Keratinocyte (primary cell): ENCODE data around the gene MAGI1. TPM values are rescaled to one million over a fixed set of nuclear protein-coding genes. Genes with fewer than 3 reads are reported as not detected.

Experiments used
- DNase-seq: peaks from one replicate; pipeline ENCODE4 v3.0.0-alpha.2; 2011; ENCODE audit warnings: low read depth, missing footprints, low spot score
- FAIRE-seq: peaks from 2 replicates; lab custom pipeline; 2011; peaks lifted over from hg19 to GRCh38; lab: Jason Lieb, UNC
- H2AFZ ChIP-seq: 2 replicates; pipeline ENCODE4 v1.6.0; 2012; ENCODE audit warnings: low read length, control low read depth, inconsistent platforms; ENCODE audit not compliant: control insufficient read depth
- H3K27ac ChIP-seq: 2 replicates; pipeline ENCODE4 v1.5.1; 2011; ENCODE audit warnings: low read length; ENCODE audit not compliant: control insufficient read depth, insufficient read depth
- H3K27me3 ChIP-seq: 3 replicates; pipeline ENCODE4 v1.6.0; 2011; ENCODE audit warnings: low read length; ENCODE audit not compliant: control insufficient read depth, insufficient read depth; ENCODE audit errors: extremely low read depth
- H3K36me3 ChIP-seq, 2 experiments: 2 replicates in 1 of 2; 3 replicates in 1 of 2; pipeline ENCODE4 v1.5.1; 2011; ENCODE audit warnings: low read length in 2 of 2, mild to moderate bottlenecking in 1 of 2; ENCODE audit not compliant: control insufficient read depth in 2 of 2, insufficient read depth in 2 of 2; ENCODE audit errors: extremely low read depth in 1 of 2
- H3K4me1 ChIP-seq: 3 replicates; pipeline ENCODE4 v1.5.1; 2011; ENCODE audit warnings: low read length; ENCODE audit not compliant: control insufficient read depth, insufficient read depth; ENCODE audit errors: extremely low read depth
- H3K4me2 ChIP-seq: 3 replicates; pipeline ENCODE4 v1.6.0; 2011; ENCODE audit warnings: low read depth, low read length; ENCODE audit not compliant: control insufficient read depth, insufficient read depth; ENCODE audit errors: extremely low read depth
- H3K4me3 ChIP-seq, 3 experiments: fragments of 200-600 bp in 1 of 3; sonication (generic) in 1 of 3; 2 replicates in 2 of 3; 3 replicates in 1 of 3; pipeline ENCODE4 v1.5.1; 2011 to 2016; ENCODE audit warnings: low read length in 3 of 3, mild to moderate bottlenecking in 3 of 3, control low read depth in 2 of 3, inconsistent platforms in 1 of 3, low read depth in 1 of 3, mixed read lengths in 1 of 3, mixed run types in 1 of 3, moderate library complexity in 1 of 3; ENCODE audit not compliant: control insufficient read depth in 2 of 3, insufficient read depth in 2 of 3; ENCODE audit errors: extremely low read depth in 1 of 3
- H3K79me2 ChIP-seq: 2 replicates; pipeline ENCODE4 v1.6.0; 2012; ENCODE audit warnings: low read length; ENCODE audit not compliant: control insufficient read depth, insufficient read depth
- H3K9ac ChIP-seq: 3 replicates; pipeline ENCODE4 v1.6.0; 2011; ENCODE audit warnings: low read length; ENCODE audit not compliant: control insufficient read depth, insufficient read depth; ENCODE audit errors: extremely low read depth
- H3K9me1 ChIP-seq: 3 replicates; pipeline ENCODE4 v1.6.0; 2011; ENCODE audit warnings: low read length; ENCODE audit not compliant: control insufficient read depth, insufficient read depth; ENCODE audit errors: extremely low read depth
- H3K9me3 ChIP-seq: 2 replicates; pipeline ENCODE4 v1.5.1; 2012; ENCODE audit warnings: low read depth, low read length; ENCODE audit not compliant: control insufficient read depth
- H4K20me1 ChIP-seq: 3 replicates; pipeline ENCODE4 v1.6.0; 2011; ENCODE audit warnings: low read length; ENCODE audit not compliant: control insufficient read depth, insufficient read depth; ENCODE audit errors: extremely low read depth
- CTCF ChIP-seq, 3 experiments: IDR thresholded peaks in 1 of 3; conservative IDR thresholded peaks in 1 of 3; optimal IDR thresholded peaks in 1 of 3; 2 replicates in 2 of 3; 3 replicates in 1 of 3; pipeline versions ENCODE3 to v1.5.1; 2011; ENCODE audit warnings: low read length in 3 of 3, mild to moderate bottlenecking in 3 of 3, moderate library complexity in 2 of 3, control low read depth in 1 of 3, inconsistent platforms in 1 of 3; ENCODE audit not compliant: insufficient read depth in 2 of 3; ENCODE audit errors: extremely low read depth in 1 of 3
- EZH2 ChIP-seq: IDR thresholded peaks from one replicate; pipeline ENCODE4 v1.6.1; 2012; ENCODE audit warnings: inconsistent platforms, mild to moderate bottlenecking, low read length, moderate library complexity
- dilution Hi-C: fragments of 300-500 bp; cut with MboI; formaldehyde crosslinking; loops from one replicate; pipeline ENCODE4 v1.7.0; 2020; ENCODE audit warnings: low sequenced_read_pairs; ENCODE audit not compliant: extremely low pct_ligation_motif_present
- polyA plus RNA-seq, 5 experiments: library from polyadenylated mRNA; depleted of rRNA in 3 of 5; stranded (reverse) in 3 of 5; stranded (forward) in 1 of 5; unstranded in 1 of 5; fragments of >200 nt; gene quantifications; 1 replicate in 1 of 5; 2 replicates in 3 of 5; 3 replicates in 1 of 5; pipeline versions ENCODE4 v1.2.1 to v1.2.3, GENCODE V29; 2011 to 2012; ENCODE audit warnings: missing spikeins in 2 of 5, low read depth in 1 of 5, low replicate concordance in 1 of 5

MAGI1 gene
- polyA plus RNA-seq, 1 donor (not counting 4 experiments of a cell fraction or from before 2014, with no cell fraction given), result 10.9 TPM

DNA sequence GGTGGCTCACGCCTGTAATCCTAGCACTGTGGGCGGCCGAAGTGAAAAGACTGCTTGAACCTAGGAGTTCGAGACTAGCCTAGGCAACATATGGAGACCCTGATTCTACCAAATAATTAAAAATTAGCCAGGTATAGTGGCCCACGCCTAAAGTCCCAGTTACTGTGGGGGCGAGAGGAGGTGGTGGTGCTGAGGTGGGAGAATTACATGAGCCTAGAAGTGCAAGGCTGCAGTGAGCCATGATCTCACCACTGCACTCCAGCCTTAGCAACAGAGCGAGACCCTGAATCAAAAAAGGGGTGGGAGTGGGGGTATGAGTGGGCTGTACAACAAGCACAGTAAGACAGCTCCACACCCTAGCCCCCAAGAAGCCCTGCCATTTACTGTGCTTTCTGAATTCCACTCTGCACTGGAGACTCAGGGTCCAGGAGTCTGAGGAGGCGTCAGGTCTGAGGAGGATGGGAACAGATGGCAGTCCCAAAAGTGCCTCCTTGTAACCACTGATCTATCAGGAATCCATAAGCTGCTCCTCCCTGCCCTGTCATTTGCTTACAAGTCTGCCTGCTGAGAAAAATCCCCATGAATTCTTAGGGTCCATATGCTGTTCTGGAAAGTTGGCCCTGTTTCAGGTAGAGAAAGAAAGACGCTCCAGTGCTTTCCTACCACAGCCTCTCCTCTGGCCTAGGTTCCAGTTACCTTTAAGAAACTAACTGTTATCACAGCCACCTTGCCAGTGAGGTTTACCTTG, 171.1 kb downstream of the MAGI1 start:
- dilution Hi-C loops, result no loop called here
- Histone ChIP-seq H3K36me3 (no peaks in the 10 kb centered on the region), H4K20me1 (no peaks in the 10 kb centered on the region), H3K4me3 (no peak overlapping the region), H3K9me1 (no peaks in the 10 kb centered on the region), H3K27me3 (no peaks in the 10 kb centered on the region), H2AFZ (no peak overlapping the region), H3K27ac (no peak overlapping the region), H3K4me2 (no peak overlapping the region), H3K79me2 (no peaks in the 10 kb centered on the region), H3K9ac (no peak overlapping the region), H3K9me3 (no peaks in the 10 kb centered on the region), H3K4me1 (no peaks in the 10 kb centered on the region)
- FAIRE-seq (no peak), DNase-seq (no peak)
- TF ChIP-seq EZH2 (no peak), CTCF (optimal IDR thresholded peaks at IDR 0.05 in 1 of 3, IDR thresholded peaks at IDR 0.05 in 1 of 3, conservative IDR thresholded peaks at IDR 0.05 in 1 of 3; ENCODE audit: extremely low read depth in 1 of 3, insufficient read depth in 2 of 3, low read length in 3 of 3) (no peak)

DNA sequence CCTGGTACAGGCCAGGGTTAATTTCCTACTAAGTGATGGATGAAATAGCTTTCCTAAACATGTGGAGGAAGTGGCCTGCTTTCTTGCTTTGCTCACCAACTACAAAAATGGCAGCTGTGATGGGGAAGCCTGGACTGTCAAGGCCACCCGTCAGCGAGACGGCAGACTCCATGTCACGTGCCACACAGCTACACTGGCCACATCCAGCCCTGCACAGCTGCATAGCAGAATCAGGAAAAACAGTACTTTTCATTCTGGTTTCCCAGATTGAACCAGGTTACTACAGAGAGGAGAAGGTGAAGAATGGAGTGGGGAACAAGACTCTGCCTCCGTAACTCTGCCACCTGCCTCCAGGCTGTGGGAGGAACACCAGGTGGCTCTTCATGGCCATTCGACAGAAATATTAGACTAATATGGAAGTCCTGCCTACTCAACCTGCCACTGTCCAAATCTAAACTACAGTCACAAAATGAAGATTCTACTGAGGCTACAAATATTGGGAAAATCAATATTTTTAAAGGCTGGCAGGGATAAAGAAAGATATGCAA, 174.3 kb downstream of the MAGI1 start:
- Histone ChIP-seq H3K27me3 (no peaks in the 10 kb centered on the region), H2AFZ (no peak overlapping the region), H3K9ac (no peak overlapping the region), H3K36me3 (no peaks in the 10 kb centered on the region), H3K27ac (no peak overlapping the region), H4K20me1 (no peaks in the 10 kb centered on the region), H3K9me3 (no peaks in the 10 kb centered on the region), H3K9me1 (no peaks in the 10 kb centered on the region), H3K4me3 (no peak overlapping the region), H3K79me2 (no peaks in the 10 kb centered on the region), H3K4me1 (no peaks in the 10 kb centered on the region), H3K4me2 (no peak overlapping the region)
- dilution Hi-C loops, result no loop called here
- DNase-seq (no peak), FAIRE-seq (no peak)
- TF ChIP-seq EZH2, result no peak
